Stimulated activated CD8-positive, alpha-beta memory T cell treated with anti-CD3 and anti-CD28 coated beads, Interleukin-7, amount 100 ng/mL, for 1 hour (primary cell): ENCODE results near the gene GOLGA6L7.
"Not testable (repeated sequence)": the region's sequence is repeated elsewhere in the genome, so short reads cannot be mapped to it uniquely, and the experiment has no call there.

Experiments used
- DNase-seq, 2 donors: peaks; one replicate each; pipeline ENCODE4 v3.0.0-alpha.2; 2020; ENCODE audit warnings: low read depth in 2 of 2

Gene GOLGA6L7

GRCh38 chr15:28847247-28847646 is 1.2 kb downstream of the GOLGA6L7 start:
- DNase-seq = not testable (repeated sequence)

GRCh38 chr15:28844147-28844546 is 4.3 kb downstream of the GOLGA6L7 start:
- DNase-seq = not testable (repeated sequence)

DNA sequence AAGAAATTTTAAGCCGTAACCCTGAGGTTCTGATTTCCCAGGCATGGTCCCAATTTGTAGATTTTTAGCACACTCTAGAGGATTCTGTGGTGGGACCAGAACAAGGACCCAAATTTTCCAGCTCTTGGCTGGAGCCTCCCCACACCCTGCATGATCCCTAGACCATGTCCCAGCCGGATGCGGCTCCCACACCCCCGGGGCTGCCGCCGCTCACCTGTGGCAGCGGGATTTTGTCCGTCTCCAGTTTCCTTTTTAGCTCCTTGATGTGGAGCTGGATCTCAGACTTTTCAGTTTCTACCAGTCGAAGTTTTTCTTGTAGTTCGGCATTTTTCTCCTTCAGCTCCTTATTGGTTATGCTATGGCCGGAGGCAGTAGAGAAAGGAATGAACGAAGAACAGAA is 4.9 kb downstream of the GOLGA6L7 start:
- DNase-seq = not testable (repeated sequence)

- not testable (repeated sequence) for DNase-seq
Observed at GRCh38 chr15:28842210-28842609, 6.2 kb downstream of the GOLGA6L7 start.

DNA sequence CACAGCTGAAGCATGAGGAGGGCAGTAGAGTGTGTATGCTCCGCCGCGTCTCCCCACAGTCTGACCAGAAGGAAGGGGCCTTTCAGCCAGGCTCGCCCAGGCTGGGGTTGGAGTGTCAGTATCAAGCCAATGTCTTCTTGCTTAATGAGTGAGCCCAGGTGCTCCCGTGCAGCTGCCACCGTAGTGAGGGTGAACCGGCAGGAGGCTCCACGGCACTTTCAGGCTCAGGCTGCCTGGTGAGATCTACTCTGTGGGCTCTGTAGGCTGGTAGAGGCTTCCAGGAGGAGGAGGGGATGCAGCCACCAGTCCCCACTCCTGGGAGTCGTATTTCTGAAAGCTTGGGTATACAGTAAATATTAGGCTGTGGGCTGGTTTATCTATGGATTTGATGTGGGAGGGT is 8.2 kb downstream of the GOLGA6L7 start:
- DNase-seq = not testable (repeated sequence)

GRCh38 chr15:28834957-28835585 is 13.4 kb downstream of the GOLGA6L7 start:
- not testable (repeated sequence) for DNase-seq

- DNase-seq = peak; percentile 18 to 26
Observed at GRCh38 chr15:28831897-28832587, 16.4 kb downstream of the GOLGA6L7 start.

DNA sequence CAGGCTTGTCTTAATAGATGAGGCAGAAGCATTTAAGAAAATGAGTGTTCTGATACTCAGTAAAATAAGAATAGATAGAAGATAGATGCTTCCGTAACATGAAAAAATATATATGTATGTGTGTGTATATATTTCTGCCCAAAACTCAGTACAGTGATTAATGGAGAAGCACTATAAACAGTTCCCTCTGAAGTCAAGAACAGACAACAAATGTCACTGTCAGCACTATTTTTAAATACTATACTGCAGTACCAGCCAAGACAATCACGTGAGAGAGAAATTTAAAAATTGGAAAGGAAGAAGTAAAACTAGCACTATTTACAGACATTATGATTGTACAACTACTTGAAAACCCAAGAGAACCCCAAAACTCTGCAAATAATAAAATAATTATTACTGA is 27.0 kb downstream of the GOLGA6L7 start:
- not testable (repeated sequence) for DNase-seq

- DNase-seq = not testable (repeated sequence)
Observed at GRCh38 chr15:28819930-28820295, 28.5 kb downstream of the GOLGA6L7 start.

DNA sequence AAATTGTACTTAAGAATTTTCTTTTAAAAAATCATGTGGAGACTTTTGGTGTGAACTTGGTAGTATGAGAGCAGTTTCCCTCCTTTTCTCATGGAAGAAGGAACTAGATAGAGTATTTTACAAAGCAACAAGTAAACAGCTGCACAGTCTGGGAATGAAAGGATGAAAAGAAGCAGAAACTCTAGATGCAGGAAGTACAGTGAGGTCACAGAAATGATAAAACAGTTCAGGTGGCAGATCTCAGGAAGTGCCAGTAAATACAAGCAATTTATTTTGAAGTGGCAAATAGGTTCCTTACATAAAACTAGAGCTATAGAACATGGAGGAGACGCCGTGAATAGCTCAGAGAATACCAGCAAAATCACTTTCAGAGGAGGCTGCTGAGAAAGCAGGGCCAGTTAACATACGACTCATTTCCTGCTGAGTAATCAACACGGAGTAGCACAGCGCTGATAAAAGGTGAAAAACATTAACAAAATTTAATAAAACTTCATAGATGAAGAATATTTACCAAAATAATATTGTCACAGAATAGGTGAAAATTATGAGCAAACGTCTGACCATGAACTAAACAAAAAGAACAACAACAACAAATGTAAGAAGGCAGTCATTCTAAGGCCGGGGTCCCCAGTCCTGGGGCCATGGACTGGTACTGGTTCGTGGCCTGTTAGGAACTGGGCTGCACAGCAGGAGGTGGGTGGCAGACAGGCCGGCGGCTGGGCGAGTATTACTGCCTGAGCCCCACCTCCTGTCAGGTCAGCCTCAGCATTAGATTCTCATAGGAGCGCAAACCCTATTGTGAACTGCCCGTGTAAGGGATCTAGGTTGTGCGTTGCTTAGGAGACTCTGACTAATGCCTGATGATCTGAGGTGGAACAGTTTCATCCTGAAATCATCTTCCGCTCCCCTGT is 29.2 kb downstream of the GOLGA6L7 start:
- not testable (repeated sequence) for DNase-seq

GRCh38 chr15:28818168-28818567 is 30.3 kb downstream of the GOLGA6L7 start:
- not testable (repeated sequence) for DNase-seq

GRCh38 chr15:28814059-28814458 is 34.4 kb downstream of the GOLGA6L7 start:
- not testable (repeated sequence) for DNase-seq

GRCh38 chr15:28813392-28813791 is 35.1 kb downstream of the GOLGA6L7 start:
- not testable (repeated sequence) for DNase-seq

DNA sequence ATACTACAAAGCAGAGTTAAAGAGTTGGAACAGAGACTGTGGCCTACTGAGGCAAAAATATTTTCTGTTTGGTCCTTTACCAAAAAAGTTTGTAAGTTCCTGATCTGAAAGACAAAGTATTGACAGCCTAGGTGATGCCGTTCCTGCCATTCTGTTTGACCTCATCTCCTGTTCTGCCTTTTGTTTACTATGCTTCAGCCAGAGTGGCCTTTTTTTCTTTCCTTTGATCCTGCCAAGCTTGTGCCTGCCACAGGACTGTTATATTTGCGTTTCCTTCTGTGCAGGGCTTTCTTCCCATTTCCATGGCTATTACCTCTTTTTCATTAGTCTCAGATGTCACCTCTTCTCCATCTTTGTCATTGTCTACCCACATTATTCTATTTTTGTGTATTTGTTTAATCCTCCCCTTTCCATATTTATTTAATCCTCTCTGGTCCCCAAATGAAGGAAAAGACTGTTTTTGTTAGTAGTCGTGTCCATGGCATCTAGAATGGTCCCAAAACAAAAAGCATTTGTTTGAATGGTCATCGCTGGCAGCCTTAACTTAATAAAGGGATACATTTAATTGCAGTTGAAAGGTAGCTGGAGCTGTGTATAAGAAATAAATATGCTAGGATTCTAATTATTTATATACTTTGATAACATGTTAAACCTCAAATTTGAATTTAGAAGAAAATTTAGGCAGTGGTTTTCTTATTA is 36.4 kb downstream of the GOLGA6L7 start:
- not testable (repeated sequence) for DNase-seq

GRCh38 chr15:28810444-28810843 is 38.0 kb downstream of the GOLGA6L7 start:
- DNase-seq = not testable (repeated sequence)

DNA sequence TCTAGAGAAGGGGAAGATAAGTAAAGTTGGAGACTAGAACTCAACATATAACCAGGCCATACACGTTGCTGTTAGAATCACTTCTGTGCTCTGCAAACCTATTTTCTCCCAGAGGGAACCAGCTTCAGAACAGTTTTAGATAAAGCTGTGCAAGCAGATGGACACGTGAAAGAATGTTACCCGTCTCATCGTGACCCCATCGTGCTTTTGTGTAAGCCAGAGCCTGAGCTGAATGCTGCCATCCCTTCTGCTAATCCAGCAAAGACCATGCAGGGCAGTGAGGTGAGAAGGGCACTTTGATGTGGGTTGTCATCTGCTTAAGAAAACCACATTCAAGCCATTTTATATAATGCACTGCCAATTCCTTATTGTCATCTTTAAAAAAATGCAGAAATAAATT is 40.3 kb downstream of the GOLGA6L7 start:
- DNase-seq = not testable (repeated sequence)

- not testable (repeated sequence) for DNase-seq
Observed at GRCh38 chr15:28800366-28800765, 48.1 kb downstream of the GOLGA6L7 start.

GRCh38 chr15:28798234-28798633 is 50.2 kb downstream of the GOLGA6L7 start:
- DNase-seq = not testable (repeated sequence)

GRCh38 chr15:28794231-28794630 is 54.2 kb downstream of the GOLGA6L7 start:
- not testable (repeated sequence) for DNase-seq
